Body of pancreas (tissue), 4 donors: Measurements from ENCODE around the gene ZFHX3. TPM values are rescaled to one million over a fixed set of nuclear protein-coding genes. Genes with fewer than 3 reads are reported as not detected.

ENCODE experiments used
- ATAC-seq: fragments of 150-250 bp; one replicate; pipeline ENCODE4 v1.9.1; 2016
- DNase-seq, 4 donors: peaks; one replicate each; pipeline ENCODE4 v3.0.0-alpha.2; 2019
- H3K27ac ChIP-seq, 4 donors: fragments of 200-600 bp; sonication (generic); 1 replicate in 3 of 4; 2 replicates in 1 of 4; pipeline versions ENCODE4 v1.5.1 to v1.6.1; 2016 to 2019; ENCODE audit warnings: mild to moderate bottlenecking in 1 of 4, mixed read lengths in 1 of 4, moderate library complexity in 1 of 4
- H3K27me3 ChIP-seq, 2 donors: fragments of 200-600 bp; sonication (generic); one replicate each; pipeline ENCODE4 v1.6.0; 2016; ENCODE audit warnings: mild to moderate bottlenecking in 1 of 2
- H3K36me3 ChIP-seq, 2 donors: fragments of 200-600 bp; sonication (generic); replicated peaks in 1 of 2; 2 replicates each; pipeline ENCODE4 v1.5.1; 2016; ENCODE audit warnings: low read depth in 2 of 2; ENCODE audit not compliant: insufficient read depth in 1 of 2
- H3K4me1 ChIP-seq: fragments of 200-600 bp; sonication (generic); one replicate; pipeline ENCODE4 v1.6.0; 2016
- H3K4me3 ChIP-seq, 2 donors: fragments of 200-600 bp; sonication (generic); 1 replicate in 1 of 2; 2 replicates in 1 of 2; pipeline ENCODE4 v1.5.1; 2016 to 2019
- H3K9me3 ChIP-seq, 3 donors: fragments of 200-600 bp; sonication (generic); 1 replicate in 2 of 3; 2 replicates in 1 of 3; pipeline ENCODE4 v1.5.1; 2016
- POLR2A ChIP-seq, 3 donors: fragments of 450-650 bp; IDR thresholded peaks; one replicate each; pipeline ENCODE4 v1.6.1; 2016; ENCODE audit warnings: antibody characterized with exemption in 3 of 3, mild to moderate bottlenecking in 2 of 3
- WGBS, 2 donors: methylation state at CpG; one replicate each; pipeline ENCODE4 v1.1.5; 2017; 5-methylcytosine and 5-hydroxymethylcytosine counted together
- intact Hi-C: fragments of 100-400 bp; cut with DNase I; formaldehyde crosslinking; loops from one replicate; pipeline ENCODE4 v1.15.1; 2023
- total RNA-seq, 2 donors: library from RNA; depleted of rRNA; stranded (reverse); fragments of >200 nt; gene quantifications; one replicate each; pipeline ENCODE4 v1.1.0, GENCODE V29; 2016
- TF ChIP-seq, protein P1 (sequence below), 7 experiments: fragments of 450-650 bp in 4 of 7; fragments of 200-600 bp in 3 of 7; sonication (generic) in 3 of 7; IDR thresholded peaks; one replicate each; pipeline ENCODE4 v1.5.1; 2016 to 2019; ENCODE audit warnings: antibody characterized with exemption in 7 of 7

ZFHX3 gene
- total RNA-seq, 2 donors from 2014 or later = 22.4 to 24.6 TPM

DNA sequence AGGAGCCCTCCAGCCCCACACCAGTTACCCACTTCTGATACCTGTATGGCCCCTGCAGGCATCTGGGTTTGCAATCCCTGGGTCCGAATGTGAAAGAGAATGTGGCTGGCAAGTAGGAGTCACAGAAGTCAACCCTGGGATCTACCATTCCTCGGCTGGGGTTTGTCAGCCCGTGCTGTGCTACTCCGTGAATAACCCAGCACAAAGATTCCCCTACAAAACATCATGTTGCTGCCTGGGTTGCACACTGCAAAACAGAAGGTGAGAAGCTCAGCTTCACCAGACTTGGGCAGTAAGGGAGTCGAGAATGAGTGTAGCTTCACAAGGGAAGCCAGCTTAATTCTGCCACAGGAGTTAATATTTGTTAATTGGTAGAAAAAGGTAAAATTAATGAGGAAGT, 137.1 kb downstream of the ZFHX3 start:
- Histone ChIP-seq H3K4me3 (no peak overlapping the region), H3K9me3 (no peaks in the 10 kb centered on the region), H3K27ac (no peak overlapping the region), H3K4me1 (peaks cover 22% of the 10 kb centered on the region), H3K27me3 (no peaks in the 10 kb centered on the region), H3K36me3 (no peaks in the 10 kb centered on the region)
- TF ChIP-seq, protein P1, sequence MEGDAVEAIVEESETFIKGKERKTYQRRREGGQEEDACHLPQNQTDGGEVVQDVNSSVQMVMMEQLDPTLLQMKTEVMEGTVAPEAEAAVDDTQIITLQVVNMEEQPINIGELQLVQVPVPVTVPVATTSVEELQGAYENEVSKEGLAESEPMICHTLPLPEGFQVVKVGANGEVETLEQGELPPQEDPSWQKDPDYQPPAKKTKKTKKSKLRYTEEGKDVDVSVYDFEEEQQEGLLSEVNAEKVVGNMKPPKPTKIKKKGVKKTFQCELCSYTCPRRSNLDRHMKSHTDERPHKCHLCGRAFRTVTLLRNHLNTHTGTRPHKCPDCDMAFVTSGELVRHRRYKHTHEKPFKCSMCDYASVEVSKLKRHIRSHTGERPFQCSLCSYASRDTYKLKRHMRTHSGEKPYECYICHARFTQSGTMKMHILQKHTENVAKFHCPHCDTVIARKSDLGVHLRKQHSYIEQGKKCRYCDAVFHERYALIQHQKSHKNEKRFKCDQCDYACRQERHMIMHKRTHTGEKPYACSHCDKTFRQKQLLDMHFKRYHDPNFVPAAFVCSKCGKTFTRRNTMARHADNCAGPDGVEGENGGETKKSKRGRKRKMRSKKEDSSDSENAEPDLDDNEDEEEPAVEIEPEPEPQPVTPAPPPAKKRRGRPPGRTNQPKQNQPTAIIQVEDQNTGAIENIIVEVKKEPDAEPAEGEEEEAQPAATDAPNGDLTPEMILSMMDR (IDR thresholded peaks at IDR 0.05) = no peak
- no peak for TF ChIP-seq POLR2A (IDR thresholded peaks at IDR 0.05)
- no peak for ATAC-seq
- intact Hi-C loops = no loop called here
- no peak for DNase-seq
- WGBS, 2 donors = 91 to 92% methylated on average over 5 of the region's 5 CpGs

DNA sequence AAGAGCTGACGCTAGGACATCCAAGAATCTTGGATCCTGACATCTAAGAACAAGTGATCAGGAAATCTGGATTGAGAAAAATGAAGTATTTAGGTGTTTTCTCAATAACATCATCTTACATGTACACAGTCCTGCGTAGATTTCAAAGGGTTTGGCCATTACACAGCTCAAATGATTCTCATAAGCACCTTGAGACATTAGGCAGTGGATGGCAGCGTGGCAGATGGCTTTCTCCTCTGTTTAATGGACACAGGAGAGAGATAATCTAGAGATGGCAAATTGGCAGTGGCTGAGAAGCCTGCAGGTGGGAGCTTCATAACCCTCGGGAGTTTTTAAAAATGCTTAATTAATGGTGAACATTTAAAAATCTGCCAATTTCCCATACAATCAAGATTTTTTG, 137.5 kb downstream of the ZFHX3 start:
- 87 to 93% methylated on average over 4 of the region's 4 CpGs for WGBS, 2 donors
- H3K4me3 ChIP-seq = no peak overlapping the region
- H3K4me1 ChIP-seq = peaks cover 18% of the 10 kb centered on the region
- TF ChIP-seq, protein P1 (IDR thresholded peaks at IDR 0.05) = no peak
- TF ChIP-seq POLR2A (IDR thresholded peaks at IDR 0.05) = no peak
- no peaks in the 10 kb centered on the region for H3K36me3 ChIP-seq
- intact Hi-C loops = no loop called here
- no peaks in the 10 kb centered on the region for H3K27me3 ChIP-seq
- H3K27ac ChIP-seq = no peak overlapping the region
- no peak for ATAC-seq
- no peaks in the 10 kb centered on the region for H3K9me3 ChIP-seq
- no peak for DNase-seq

DNA sequence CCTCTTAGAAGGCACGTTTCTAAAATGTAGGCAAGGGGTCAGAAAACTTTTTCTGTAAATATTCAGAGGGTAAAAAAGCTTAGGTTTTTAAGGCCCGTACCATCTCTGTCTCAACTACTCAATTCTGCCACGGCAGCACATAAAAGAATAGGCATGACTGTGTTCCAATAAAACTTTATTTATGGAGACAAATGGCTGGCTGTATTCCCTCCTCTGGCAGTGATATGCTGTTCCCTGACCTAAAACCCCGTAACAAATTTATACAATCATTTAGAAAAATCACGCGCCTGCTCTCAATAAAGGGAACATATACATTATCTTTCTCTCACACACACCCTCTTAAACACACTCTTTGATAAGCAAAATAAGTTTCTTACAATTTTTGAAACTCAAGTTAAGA, 138.7 kb downstream of the ZFHX3 start:
- 95 to 97% methylated on average over 6 of the region's 6 CpGs for WGBS, 2 donors
- no peaks in the 10 kb centered on the region for H3K36me3 ChIP-seq
- ATAC-seq (no peak), DNase-seq (no peak)
- H3K4me1 ChIP-seq = peaks cover 6% of the 10 kb centered on the region
- H3K4me3 ChIP-seq = no peak overlapping the region
- H3K9me3 ChIP-seq = no peaks in the 10 kb centered on the region
- H3K27ac ChIP-seq = no peak overlapping the region
- TF ChIP-seq POLR2A (IDR thresholded peaks at IDR 0.05) = no peak
- TF ChIP-seq, protein P1 (IDR thresholded peaks at IDR 0.05) = no peak
- intact Hi-C loops = no loop called here
- no peaks in the 10 kb centered on the region for H3K27me3 ChIP-seq

DNA sequence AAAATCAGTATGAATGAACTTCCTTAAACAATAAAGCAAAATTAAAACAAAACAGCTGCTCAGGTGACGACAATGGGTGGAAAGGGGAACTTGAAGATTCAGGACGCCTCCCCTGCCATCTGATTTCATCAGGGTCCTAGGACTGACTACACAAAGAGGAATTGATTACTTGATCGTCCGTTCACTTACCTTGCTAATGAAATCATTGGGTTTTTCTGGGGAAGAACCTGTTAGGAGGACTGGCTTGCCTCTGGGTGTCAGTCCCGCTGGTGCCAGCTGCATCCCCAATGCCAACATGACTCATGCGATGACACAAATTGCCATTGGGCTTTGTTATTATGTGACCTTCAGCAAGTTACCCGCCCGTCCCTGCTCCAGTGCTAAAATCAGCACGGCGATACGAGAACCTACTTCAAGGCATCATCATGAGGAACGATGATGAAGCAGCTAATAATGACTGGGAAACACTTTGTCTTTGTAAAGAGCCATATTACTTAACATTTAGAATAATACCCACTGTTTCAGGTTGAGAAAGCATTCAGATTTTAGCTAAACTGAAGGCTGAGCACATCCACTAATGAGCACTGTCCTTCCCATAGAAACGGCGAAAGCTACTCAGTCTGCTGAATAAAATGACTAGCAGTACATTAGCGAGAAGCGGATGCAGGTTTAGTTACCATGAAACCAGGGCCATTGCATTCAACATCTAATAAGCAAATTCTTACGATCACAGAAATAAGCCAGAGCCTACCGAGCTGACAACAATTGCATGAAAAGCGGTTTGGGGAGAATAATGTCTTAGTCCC, 139.4 kb downstream of the ZFHX3 start:
- no peak overlapping the region for H3K27ac ChIP-seq
- DNase-seq = peak in 3 of 4 donors; percentile 21 to 25 (median 24)
- no peaks in the 10 kb centered on the region for H3K9me3 ChIP-seq
- no peak for ATAC-seq
- WGBS, 2 donors = 88 to 93% methylated on average over 19 of the region's 19 CpGs
- no peak for TF ChIP-seq POLR2A (IDR thresholded peaks at IDR 0.05)
- TF ChIP-seq, protein P1 (IDR thresholded peaks at IDR 0.05) = no peak
- intact Hi-C loops = no loop called here
- no peaks in the 10 kb centered on the region for H3K4me1 ChIP-seq
- H3K36me3 ChIP-seq = no peaks in the 10 kb centered on the region
- no peaks in the 10 kb centered on the region for H3K27me3 ChIP-seq
- H3K4me3 ChIP-seq = no peak overlapping the region

DNA sequence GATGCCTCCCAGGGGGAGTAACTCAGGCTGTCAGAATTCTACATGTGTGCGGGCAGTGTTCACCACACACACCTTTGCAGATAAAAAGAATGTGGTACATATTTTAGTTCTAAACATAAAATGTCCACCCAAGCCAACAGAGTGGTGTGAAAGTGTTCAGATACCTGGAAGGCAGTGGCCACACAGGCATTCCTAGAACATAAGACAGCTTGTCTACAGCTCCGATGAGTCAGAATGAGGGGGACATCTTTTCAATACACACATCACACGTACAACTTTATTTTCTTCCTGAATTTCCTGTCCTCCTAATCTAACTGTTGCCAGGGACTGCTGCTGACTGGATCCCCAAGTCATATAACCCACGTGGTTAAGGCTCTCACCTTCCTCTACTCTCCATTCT, 142.3 kb downstream of the ZFHX3 start:
- H3K27ac ChIP-seq = no peak overlapping the region
- no peak for TF ChIP-seq POLR2A (IDR thresholded peaks at IDR 0.05)
- TF ChIP-seq, protein P1 (IDR thresholded peaks at IDR 0.05) = no peak
- intact Hi-C loops = no loop called here
- no peaks in the 10 kb centered on the region for H3K36me3 ChIP-seq
- no peaks in the 10 kb centered on the region for H3K9me3 ChIP-seq
- WGBS, 2 donors = 88 to 90% methylated on average over 4 of the region's 4 CpGs
- DNase-seq (no peak), ATAC-seq (no peak)
- H3K4me1 ChIP-seq = no peaks in the 10 kb centered on the region
- no peak overlapping the region for H3K4me3 ChIP-seq
- H3K27me3 ChIP-seq = no peaks in the 10 kb centered on the region
